ENCODE data around the gene PRKG2.

Gene PRKG2

GRCh38 chr4:81204571-81204970 lies 10.5 kb downstream of the PRKG2 start:
- H3K36me3 Mint-ChIP-seq (ENCODE audit: low read depth), result no peaks in the 10 kb centered on the region
- H3K4me1 Mint-ChIP-seq (ENCODE audit: low read depth), result no peaks in the 10 kb centered on the region
- H3K9me3 Mint-ChIP-seq, result no peaks in the 10 kb centered on the region
- no peaks in the 10 kb centered on the region for H3K27me3 Mint-ChIP-seq
- intact Hi-C loops (cut with micrococcal nuclease), result no loop called here
- no peak overlapping the region for H3K4me3 Mint-ChIP-seq
- no peak overlapping the region for H3K27ac Mint-ChIP-seq

DNA sequence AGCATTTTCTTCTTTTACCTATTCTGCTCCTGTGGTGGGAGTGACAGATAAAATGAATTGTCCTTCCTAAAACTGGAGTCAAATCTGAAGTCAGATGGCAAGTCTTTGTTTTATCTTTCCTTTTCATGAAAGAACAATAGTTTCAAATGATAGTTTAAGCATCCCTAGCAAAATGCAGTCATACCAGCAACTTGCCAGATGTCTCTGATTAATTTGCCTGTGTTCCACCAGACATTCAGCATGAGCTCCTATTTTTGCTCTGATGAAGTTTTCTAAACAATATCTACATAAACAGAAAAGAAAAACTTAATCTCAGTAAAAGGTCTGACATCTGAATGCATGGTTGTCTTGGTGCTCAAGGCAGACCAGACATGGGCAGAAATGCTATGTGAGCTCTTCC lies 15.2 kb downstream of the PRKG2 start:
- Mint-ChIP-seq H3K36me3 (ENCODE audit: low read depth) (no peaks in the 10 kb centered on the region), H3K9me3 (no peaks in the 10 kb centered on the region), H3K27me3 (no peaks in the 10 kb centered on the region), H3K4me1 (ENCODE audit: low read depth) (no peaks in the 10 kb centered on the region), H3K4me3 (no peak overlapping the region), H3K27ac (no peak overlapping the region)
- intact Hi-C loops (cut with micrococcal nuclease), result no loop called here

DNA sequence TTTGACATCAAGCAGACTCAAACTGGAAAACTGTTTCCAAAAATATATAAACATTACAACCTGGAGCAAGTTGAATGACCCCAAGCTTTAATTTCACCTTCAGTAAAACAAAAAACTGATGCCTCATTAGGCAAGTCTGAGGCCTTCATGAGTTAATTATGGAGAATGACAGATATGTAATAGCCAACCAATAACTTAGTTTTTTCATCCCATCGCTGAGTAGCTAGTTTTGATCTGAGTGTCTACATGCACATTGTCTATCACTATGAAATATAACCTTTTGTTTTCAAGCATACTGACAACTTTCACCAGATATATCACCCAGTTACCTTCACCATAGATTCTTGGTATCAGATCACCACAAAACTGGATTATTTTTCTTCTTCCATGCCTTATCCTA lies 16.4 kb downstream of the PRKG2 start:
- no peaks in the 10 kb centered on the region for H3K36me3 Mint-ChIP-seq (ENCODE audit: low read depth)
- no peak overlapping the region for H3K27ac Mint-ChIP-seq
- no peaks in the 10 kb centered on the region for H3K9me3 Mint-ChIP-seq
- no peaks in the 10 kb centered on the region for H3K4me1 Mint-ChIP-seq (ENCODE audit: low read depth)
- no peaks in the 10 kb centered on the region for H3K27me3 Mint-ChIP-seq
- H3K4me3 Mint-ChIP-seq, result no peak overlapping the region
- intact Hi-C loops (cut with micrococcal nuclease), result no loop called here

GRCh38 chr4:81197864-81198524 lies 17.0 kb downstream of the PRKG2 start:
- Mint-ChIP-seq H3K27ac (no peak overlapping the region), H3K4me3 (no peak overlapping the region), H3K4me1 (ENCODE audit: low read depth) (no peaks in the 10 kb centered on the region), H3K9me3 (no peaks in the 10 kb centered on the region), H3K27me3 (no peaks in the 10 kb centered on the region), H3K36me3 (ENCODE audit: low read depth) (no peaks in the 10 kb centered on the region)
- intact Hi-C loops (cut with micrococcal nuclease), result loop anchor here (1.0 kb wide), 1 partner anchor 29 kb away; no protein-coding TSS in a partner anchor

- H3K4me1 Mint-ChIP-seq (ENCODE audit: low read depth), result no peaks in the 10 kb centered on the region
- H3K9me3 Mint-ChIP-seq, result no peaks in the 10 kb centered on the region
- H3K27ac Mint-ChIP-seq, result no peak overlapping the region
- H3K36me3 Mint-ChIP-seq (ENCODE audit: low read depth), result no peaks in the 10 kb centered on the region
- intact Hi-C loops (cut with micrococcal nuclease), result no loop called here
- no peaks in the 10 kb centered on the region for H3K27me3 Mint-ChIP-seq
- no peak overlapping the region for H3K4me3 Mint-ChIP-seq
Observed at GRCh38 chr4:81196126-81196650, 18.8 kb downstream of the PRKG2 start.

GRCh38 chr4:81195475-81195874 lies 19.5 kb downstream of the PRKG2 start:
- Mint-ChIP-seq H3K4me1 (ENCODE audit: low read depth) (no peaks in the 10 kb centered on the region), H3K27ac (no peak overlapping the region), H3K4me3 (no peak overlapping the region), H3K9me3 (no peaks in the 10 kb centered on the region), H3K27me3 (no peaks in the 10 kb centered on the region), H3K36me3 (ENCODE audit: low read depth) (no peaks in the 10 kb centered on the region)
- intact Hi-C loops (cut with micrococcal nuclease), result no loop called here

GRCh38 chr4:81194286-81194685 lies 20.7 kb downstream of the PRKG2 start:
- no peak overlapping the region for H3K27ac Mint-ChIP-seq
- H3K27me3 Mint-ChIP-seq, result no peaks in the 10 kb centered on the region
- intact Hi-C loops (cut with micrococcal nuclease), result no loop called here

GRCh38 chr4:81180916-81181315 lies 34.1 kb downstream of the PRKG2 start:
- intact Hi-C loops (cut with micrococcal nuclease), result no loop called here
- H3K9me3 Mint-ChIP-seq, result peaks cover 5% of the 10 kb centered on the region
- H3K4me1 Mint-ChIP-seq (ENCODE audit: low read depth), result no peaks in the 10 kb centered on the region
- no peak overlapping the region for H3K4me3 Mint-ChIP-seq
- H3K36me3 Mint-ChIP-seq (ENCODE audit: low read depth), result no peaks in the 10 kb centered on the region
- H3K27ac Mint-ChIP-seq, result no peak overlapping the region
- H3K27me3 Mint-ChIP-seq, result no peaks in the 10 kb centered on the region

More at GRCh38 chr4:81194286-81194685, 20.7 kb downstream of the PRKG2 start:
- Mint-ChIP-seq H3K4me1 (ENCODE audit: low read depth) (no peaks in the 10 kb centered on the region), H3K9me3 (no peaks in the 10 kb centered on the region), H3K4me3 (no peak overlapping the region), H3K36me3 (ENCODE audit: low read depth) (no peaks in the 10 kb centered on the region)

DNA sequence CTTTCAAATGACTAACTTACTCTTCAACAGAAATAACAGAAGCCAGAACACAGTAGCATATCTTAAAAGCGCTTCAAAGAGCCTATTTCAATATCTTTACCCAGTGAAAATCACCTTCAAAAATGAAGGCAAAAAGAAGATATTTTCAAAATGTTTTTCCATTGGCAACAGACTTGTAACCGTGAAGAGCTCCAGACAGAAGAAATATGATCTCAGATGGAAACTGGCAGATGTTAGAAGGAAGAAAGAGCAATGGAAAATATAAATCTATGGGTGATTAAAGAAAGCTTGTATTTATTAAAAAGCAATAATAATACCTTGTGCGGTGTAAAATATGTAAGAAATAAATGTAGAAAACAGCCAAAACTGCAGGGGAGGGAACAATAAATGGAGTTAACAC lies 35.7 kb downstream of the PRKG2 start:
- intact Hi-C loops (cut with micrococcal nuclease), result no loop called here
- no peak overlapping the region for H3K4me3 Mint-ChIP-seq
- no peak overlapping the region for H3K27ac Mint-ChIP-seq
- no peaks in the 10 kb centered on the region for H3K27me3 Mint-ChIP-seq
- no peaks in the 10 kb centered on the region for H3K36me3 Mint-ChIP-seq (ENCODE audit: low read depth)
- H3K4me1 Mint-ChIP-seq (ENCODE audit: low read depth), result no peaks in the 10 kb centered on the region
- peaks cover 5% of the 10 kb centered on the region for H3K9me3 Mint-ChIP-seq

DNA sequence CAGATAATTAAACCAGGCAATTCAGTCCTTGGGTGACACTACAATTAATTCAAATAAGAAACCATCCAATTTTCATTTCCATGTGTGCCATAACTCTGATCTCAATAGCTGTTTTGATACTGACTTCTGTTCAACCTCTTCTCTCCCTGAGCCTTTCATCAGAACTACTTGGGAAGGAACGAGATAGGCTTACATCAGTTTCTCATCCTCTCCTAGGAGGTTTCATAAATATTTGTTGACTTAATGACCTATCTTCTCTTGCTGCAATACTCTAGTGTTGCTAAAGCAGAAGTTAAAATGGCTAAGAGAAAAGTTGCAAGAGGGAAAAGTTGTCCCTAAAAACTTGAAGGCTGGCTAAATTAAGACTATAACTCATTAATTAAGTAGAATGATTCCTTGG lies 41.8 kb downstream of the PRKG2 start:
- Mint-ChIP-seq H3K36me3 (ENCODE audit: low read depth) (no peaks in the 10 kb centered on the region), H3K27ac (no peak overlapping the region), H3K9me3 (peaks cover 2% of the 10 kb centered on the region), H3K27me3 (no peaks in the 10 kb centered on the region), H3K4me1 (ENCODE audit: low read depth) (no peaks in the 10 kb centered on the region), H3K4me3 (no peak overlapping the region)
- intact Hi-C loops (cut with micrococcal nuclease), result no loop called here

DNA sequence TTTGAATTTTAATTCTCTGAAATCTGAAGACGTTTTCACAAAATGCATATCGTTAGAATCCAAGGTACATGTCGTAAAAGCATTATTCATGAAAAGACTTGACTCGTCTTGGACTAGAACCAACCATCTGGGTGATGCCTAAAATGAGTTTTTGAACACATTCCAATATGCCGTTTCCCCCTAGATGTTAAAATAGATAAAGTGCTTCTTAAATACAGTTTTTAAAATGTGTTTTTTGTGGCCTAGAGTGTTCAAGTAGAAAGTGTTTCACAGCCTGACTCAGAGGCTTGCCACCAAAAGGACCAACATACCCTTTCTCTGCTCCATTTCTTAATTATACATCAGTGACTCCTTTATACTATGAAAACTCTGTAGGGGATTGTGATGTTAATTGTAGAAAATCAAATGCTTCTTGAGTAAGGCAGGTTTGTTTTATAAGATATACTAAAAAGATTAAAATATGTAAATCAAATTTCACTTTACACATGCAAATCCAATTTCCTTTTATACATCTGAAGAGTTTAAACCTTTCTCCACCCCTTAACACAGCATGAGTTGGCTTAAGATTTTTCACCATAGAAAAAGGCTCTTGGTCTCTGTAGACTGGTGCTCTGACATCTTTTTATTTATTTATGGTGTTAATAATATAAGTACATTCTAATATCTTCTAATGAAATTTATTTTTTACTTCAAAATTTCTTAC lies 48.4 kb downstream of the PRKG2 start:
- Mint-ChIP-seq H3K4me3 (no peak overlapping the region), H3K27ac (no peak overlapping the region)
- intact Hi-C loops (cut with micrococcal nuclease), result no loop called here

GRCh38 chr4:81165861-81166430 lies 49.1 kb downstream of the PRKG2 start:
- H3K27ac Mint-ChIP-seq, result no peak overlapping the region
- no peaks in the 10 kb centered on the region for H3K4me1 Mint-ChIP-seq (ENCODE audit: low read depth)

More for the DNA sequence above, 48.4 kb downstream of the PRKG2 start:
- H3K36me3 Mint-ChIP-seq (ENCODE audit: low read depth), result no peaks in the 10 kb centered on the region
- H3K27me3 Mint-ChIP-seq, result no peaks in the 10 kb centered on the region
- H3K9me3 Mint-ChIP-seq, result no peaks in the 10 kb centered on the region
- no peaks in the 10 kb centered on the region for H3K4me1 Mint-ChIP-seq (ENCODE audit: low read depth)

DNA sequence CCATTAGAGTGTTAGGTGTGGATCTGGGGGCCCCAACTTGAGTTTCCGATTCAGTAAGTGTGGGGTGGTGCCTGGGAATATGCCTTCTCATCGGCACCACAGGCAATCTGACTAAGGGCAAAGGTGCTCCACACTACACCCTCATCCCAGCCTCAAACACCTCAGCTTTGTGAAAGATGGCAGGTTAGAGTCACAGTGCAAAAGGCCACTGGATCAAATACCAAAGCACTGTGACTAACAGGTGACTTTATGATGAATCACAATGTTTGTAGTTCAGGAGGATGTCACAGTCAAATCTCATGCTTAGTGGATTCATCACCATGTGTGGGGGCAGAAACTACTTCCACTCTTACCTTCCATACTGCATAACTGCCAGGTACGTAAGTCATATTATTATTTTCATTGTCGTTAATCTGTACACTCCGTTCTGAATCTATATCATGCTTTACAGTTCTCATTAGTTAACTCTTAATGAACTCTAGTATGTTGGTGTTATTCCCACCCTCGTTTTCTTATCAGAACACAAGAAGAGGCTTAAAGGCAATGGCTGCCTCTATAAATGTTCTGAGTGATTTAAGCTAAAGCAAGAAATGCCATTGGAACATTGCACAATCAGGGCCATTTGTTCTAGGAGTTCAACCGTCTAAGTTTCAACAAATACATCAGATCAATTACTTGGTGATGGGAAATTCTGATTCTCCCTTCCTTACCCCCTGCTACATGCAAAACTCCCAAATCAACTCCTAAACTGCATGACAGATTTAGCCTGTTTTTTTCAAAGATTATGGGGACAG lies 50.2 kb downstream of the PRKG2 start:
- intact Hi-C loops (cut with micrococcal nuclease), result no loop called here
- H3K27ac Mint-ChIP-seq, result no peak overlapping the region
- H3K9me3 Mint-ChIP-seq, result no peaks in the 10 kb centered on the region
- no peaks in the 10 kb centered on the region for H3K4me1 Mint-ChIP-seq (ENCODE audit: low read depth)
- no peaks in the 10 kb centered on the region for H3K36me3 Mint-ChIP-seq (ENCODE audit: low read depth)
- no peak overlapping the region for H3K4me3 Mint-ChIP-seq
- H3K27me3 Mint-ChIP-seq, result no peaks in the 10 kb centered on the region

More at GRCh38 chr4:81165861-81166430, 49.1 kb downstream of the PRKG2 start:
- H3K27me3 Mint-ChIP-seq, result no peaks in the 10 kb centered on the region
- no peak overlapping the region for H3K4me3 Mint-ChIP-seq
- intact Hi-C loops (cut with micrococcal nuclease), result no loop called here
- H3K36me3 Mint-ChIP-seq (ENCODE audit: low read depth), result no peaks in the 10 kb centered on the region
- no peaks in the 10 kb centered on the region for H3K9me3 Mint-ChIP-seq

DNA sequence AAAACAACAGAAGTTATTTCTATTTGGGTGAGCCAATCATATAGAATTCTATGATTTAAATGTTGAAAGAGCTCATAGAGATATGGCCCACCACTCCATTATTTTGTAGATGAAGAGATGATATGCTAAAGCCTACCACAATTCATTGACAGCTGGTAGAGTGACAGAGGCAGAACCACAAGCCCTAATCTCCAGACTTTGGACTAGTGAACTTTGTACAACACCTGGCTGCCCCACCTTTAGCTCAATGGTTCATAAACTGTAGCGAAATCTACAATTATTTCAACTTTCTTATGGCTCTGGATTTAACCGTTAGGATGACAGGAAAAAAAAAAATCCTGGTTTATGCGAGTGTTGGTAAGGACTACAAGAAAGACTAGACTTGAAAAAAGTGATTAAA lies 50.9 kb downstream of the PRKG2 start:
- no peaks in the 10 kb centered on the region for H3K9me3 Mint-ChIP-seq
- H3K27me3 Mint-ChIP-seq, result no peaks in the 10 kb centered on the region
- no peaks in the 10 kb centered on the region for H3K36me3 Mint-ChIP-seq (ENCODE audit: low read depth)
- intact Hi-C loops (cut with micrococcal nuclease), result no loop called here
- no peak overlapping the region for H3K27ac Mint-ChIP-seq
- no peak overlapping the region for H3K4me3 Mint-ChIP-seq
- no peaks in the 10 kb centered on the region for H3K4me1 Mint-ChIP-seq (ENCODE audit: low read depth)

All from dendritic cell treated with granulocyte-macrophage colony-stimulating factor and Interleukin-4, amounts not matched to agents 40 ng/mL and 50 ng/mL, for 4 days (primary cell).